ENCODE data around the gene TNIP3.

The TNIP3 gene

DNA sequence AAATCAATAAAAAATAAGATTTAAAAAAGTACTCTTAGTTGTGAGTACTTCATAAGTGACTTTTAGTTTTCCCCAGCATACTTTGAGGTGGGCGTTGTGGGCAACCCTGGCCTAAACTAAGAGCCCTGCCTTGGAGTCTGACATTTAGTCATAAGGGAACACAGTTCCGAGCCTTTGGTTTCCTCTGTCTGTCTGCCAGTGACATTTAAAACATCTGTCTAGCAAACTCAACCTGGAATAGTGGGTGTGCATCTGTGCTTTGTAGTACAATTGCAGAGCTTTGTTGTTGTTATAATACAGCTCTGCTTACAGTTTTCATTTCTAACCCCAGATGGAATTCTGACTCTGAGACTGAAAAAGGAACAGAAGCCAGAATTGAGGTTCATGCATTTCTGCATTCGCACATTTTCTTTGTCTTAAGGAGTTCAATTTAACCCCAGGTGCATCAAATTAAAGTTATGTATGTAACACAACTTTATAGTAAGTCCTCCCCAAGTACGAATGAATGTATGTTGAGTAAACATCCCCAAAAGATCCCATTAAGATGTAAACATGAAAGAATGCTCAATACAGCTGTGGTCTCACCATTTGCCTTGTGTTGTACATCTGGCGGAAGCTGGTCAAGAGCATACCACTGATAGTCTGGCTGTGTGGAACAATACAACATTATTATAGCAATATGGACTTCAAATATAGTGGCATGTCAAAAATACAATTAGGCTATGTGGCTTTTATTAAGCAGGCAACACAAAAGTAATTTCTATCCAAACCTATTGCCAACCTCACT is 25.9 kb downstream of the TNIP3 start:
- peak; percentile 42 for DNase-seq

DNA sequence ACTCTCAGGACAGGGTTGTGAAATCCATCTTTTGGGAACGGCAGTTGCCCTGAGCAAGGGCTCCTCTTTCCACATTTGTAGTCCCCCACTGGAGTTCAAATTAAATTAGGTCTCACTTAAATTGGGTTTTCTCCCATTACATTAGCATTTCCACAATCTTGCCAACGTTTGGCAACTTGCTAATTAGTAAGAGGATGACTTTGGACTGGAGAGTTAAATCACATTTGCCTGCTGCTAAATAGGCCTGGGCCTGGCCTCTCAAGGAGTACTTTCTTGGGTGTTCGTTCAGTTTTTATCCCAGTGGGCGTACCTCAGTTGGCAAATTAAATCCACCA is 33.8 kb downstream of the TNIP3 start:
- DNase-seq: no peak

DNA sequence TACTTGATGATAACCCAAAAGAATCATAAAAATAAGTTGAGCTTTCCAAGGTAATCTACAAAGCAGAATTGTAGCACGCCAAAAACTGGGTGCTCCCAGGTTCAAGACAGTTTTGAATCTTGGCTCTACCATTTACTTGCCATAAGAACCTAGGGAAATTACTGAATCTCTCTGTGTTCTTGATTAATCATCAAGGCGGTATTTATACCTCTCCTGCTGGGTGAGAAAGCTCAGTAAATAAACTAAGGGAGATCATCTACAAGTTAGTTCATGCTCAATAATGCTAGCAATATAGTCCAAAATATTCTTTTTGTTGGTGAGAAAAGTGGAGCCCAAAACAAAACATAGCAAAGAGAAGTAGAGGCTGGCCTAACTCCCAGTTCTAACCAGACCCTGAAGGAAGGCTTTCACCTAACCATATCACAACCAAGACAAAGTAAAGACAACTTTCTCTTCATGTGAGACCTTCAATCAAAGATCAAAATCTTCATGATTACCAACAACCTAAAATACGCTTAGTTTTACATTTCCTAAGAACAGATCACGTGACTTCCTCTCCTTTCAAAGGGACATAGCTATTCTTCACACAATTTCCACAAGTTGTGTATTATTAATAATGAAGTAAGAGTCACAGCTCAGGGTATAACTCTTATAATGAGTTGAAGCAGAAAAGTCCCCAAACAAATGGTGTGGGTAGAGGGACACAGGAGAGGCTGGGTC is 34.4 kb downstream of the TNIP3 start:
- DNase-seq: no peak

- DNase-seq: no peak
Observed at GRCh38 chr4:121127100-121127499, 37.0 kb downstream of the TNIP3 start.

GRCh38 chr4:121126449-121127006 is 37.6 kb downstream of the TNIP3 start:
- peak; percentile 38 for DNase-seq

GRCh38 chr4:121125498-121125885 is 38.6 kb downstream of the TNIP3 start:
- DNase-seq: no peak

DNA sequence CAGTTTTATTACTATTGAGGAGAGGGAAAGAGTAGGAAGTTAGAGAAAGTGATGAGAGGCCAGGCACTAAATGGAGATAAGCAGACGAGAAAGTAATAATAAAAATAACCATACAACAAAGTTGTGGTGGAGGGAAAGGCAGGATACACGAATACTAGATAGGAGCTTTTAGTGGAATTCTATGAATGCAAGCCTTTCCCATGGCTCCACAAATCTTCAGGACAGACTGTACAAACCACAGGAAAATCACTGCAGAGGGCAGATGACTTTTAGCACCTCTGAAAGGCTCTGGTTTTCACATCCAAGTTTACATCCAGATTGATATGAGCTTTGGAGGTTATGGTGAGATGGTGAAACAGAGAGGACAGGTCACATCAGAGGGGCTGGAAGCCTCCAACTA is 41.5 kb downstream of the TNIP3 start:
- DNase-seq: no peak

DNA sequence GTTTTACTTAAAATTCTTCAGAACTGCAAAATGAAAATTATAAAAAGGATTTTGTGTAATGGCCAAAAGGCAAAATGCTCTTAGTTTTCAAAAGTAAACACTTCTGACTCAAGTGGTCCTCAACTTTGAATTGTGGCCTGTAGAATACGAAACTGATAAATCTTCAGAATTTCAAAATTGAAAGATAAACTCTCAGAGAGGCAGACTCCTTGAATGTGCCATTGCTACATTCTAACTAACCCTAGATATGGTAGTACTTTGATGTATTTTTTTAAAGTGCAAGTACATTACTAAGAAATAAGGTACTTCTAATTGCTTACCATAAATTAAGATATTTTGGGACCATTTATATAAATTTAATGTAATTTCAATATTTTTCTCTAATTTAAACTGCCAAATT is 44.4 kb downstream of the TNIP3 start:
- DNase-seq: no peak

DNA sequence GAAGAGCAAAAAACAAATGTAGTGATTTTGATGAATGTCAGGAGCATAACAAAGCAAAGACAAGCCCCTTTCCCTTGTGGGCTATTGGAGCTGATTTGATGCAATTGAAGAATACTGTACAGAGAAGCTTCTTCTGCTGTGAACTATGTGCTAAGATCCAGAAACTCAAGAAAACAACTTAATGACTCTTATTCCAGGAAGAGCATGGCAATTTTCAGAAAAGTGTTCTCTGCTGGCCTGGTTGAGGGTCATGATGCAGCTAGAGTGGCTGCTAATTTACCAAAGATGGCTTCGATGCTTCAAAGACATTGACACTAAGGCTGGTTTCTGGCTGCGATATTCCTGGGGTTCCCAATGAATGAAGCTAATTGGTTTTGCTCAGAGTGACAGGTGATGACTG is 45.8 kb downstream of the TNIP3 start:
- no peak for DNase-seq

DNA sequence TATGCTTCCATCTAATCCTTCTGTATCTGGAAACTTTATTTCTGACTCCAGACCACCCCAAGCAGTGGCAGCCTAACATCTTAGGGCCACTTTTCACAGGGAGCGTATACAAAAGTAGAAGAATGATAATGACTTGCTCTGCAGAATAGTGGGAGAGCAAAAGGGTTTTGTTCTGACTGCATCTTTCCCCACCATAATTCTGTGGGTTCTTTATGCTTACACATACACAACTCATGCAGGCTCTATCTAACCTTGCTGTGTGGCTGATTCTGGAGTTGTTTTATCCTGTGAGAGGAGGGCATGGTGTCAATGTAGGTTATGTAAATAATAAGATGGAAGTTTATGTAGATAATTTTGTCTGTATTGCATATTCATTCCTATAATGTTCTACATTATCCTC is 49.4 kb downstream of the TNIP3 start:
- no peak for DNase-seq

DNA sequence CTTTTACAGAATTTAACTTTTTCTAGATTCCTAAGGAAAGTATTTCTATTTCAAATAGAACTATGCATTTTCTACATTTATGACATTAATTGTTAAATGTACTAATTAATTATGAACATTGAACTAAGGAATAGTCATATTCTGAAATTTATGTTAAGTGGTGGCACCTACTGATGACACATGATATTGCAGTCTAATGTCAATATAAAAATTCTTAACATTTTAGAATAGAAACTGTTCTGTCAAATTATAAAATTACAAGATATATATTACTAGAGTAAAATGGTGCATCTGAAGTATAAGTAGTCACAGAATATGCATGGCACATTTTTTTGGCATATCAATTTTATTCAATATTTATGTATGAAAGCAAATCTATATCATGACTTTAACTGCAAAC is 51.6 kb downstream of the TNIP3 start:
- no peak for DNase-seq

DNA sequence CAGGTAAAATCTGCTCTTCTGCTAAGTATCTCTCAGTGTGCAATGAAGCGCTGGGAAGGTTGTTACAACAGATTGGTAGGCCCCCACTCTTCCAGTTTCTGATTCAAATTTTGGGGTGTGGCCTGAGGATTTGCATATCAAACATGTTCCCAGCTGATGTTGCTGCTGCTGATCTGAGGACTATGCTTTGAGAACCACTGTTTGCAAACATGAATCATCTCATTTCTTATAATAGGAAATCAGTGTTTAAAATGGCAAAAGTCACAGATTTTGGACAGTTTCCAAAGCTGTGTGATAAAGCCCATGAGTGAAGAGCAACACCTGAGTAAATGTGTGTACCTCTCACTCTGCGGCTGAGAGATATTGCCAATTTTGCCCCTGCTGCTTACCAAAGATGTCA is 55.6 kb downstream of the TNIP3 start:
- DNase-seq: no peak

DNA sequence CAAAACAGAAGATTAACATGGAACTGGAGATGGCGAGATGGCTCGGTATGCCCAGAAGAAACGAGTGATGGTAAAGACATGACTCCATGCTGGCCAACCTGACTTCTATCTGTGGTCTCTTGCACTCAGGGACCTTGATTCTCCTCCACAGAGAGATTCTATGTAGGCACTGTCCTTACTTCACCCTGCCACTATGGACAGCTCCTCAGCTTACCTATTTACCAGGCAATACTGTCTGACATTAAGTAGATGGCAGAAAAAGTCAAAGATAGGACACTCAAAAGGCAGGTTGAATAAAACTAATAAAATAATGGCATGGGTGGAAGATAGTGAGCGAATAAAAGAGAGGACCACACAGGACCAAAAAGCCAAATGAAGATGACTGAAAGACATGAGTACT is 56.6 kb downstream of the TNIP3 start:
- DNase-seq: no peak

DNA sequence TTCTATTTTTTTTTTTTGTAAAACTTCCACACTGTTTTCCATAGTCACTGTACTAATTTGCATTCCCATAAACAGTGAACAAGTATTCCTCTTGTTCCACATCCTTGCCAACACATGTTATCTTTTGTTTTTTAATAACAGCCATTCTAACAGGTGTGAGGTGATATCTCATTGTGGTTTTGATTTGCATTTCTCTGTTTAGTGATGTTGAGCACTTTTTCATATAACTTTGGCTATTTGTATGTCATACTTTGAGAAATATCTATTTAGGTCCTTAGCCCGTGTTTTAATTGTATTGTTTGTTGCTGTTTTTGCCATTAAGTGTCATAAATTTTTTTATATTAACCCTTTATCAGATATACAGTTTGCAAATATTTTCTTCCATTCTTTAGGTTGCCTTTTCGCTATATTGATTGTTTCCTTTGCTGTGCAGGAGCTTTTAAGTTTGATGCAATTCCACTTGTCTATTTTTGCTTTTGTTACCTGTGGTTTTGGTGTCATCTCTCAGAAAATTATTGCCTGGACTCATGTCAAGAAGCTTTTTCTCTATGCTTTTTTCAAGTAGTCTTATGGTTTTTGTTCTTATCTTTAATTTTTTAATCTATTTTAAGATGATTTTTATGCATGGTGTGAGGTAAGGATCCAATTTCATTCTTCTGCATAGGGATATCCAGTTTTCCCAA is 63.9 kb downstream of the TNIP3 start:
- no peak for DNase-seq

DNA sequence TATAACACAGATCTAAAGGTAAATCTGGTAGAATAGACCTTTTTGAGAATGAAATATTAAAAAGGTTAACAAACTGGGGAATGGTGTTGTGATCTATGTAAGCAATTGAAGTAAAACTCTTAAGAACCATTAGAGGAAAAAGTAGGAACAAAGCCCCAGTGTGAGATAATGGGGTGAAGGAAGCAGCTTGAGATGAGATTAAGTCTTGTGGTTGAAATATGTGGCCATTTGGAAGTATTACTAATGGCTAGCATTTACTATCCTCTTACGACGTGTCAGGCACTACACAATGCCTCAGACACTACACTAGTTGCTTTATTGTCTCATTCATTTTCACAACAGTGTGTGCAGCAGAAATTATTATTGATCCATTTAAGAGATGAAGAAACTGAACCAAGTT is 65.9 kb downstream of the TNIP3 start:
- no peak for DNase-seq

DNA sequence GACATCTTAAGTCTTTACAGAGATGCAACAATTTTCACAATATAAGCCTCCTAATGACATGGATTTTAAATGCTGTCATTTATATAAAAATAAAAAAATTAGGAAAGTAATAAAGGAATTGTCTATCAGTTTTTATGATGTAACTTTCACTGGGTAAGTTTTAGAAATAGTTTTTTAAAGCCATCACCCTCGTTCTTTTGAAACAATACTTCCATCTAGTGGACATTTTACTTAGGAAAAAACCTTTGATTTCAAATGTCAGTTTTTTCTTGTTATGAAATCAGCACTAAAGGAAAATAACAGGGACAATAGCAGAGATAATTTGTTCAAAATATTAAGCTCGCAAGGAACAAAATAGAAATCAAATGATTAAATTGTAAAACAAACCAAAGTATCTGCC is 67.5 kb downstream of the TNIP3 start:
- DNase-seq: peak; percentile 54

GRCh38 chr4:121096191-121096590 is 67.9 kb downstream of the TNIP3 start:
- DNase-seq: peak; percentile 19

DNA sequence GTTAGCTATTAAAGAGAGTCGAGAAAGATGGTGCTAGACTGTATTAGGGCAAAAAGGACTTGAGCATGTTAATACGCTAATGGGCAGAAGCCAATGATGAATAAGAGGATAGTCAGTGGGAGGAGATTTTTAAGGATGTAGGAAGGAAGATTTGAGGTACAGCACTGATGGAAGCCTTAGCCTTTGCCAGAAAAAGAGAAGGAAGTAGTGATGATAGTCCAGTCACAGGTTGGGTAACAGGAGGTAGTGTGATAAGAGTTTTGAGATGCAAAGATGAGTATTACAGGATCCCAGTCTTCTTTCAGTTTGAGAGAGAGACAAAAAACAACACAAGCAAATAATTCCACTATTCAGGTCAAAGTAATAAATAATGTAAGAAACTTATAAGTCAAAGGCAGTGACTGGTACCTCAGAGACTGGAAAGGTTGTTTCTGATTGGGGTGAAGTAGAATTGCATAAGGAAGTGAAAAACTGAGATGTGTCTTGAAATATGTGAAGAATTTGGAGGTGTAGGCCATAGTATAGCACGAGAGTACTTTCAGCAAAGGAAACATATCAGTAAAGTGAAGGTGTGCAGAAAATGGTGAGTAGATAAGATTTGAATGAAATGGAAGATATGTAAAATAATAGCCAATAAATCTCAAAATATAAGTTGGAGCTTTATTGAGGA is 69.7 kb downstream of the TNIP3 start:
- no peak for DNase-seq

DNA sequence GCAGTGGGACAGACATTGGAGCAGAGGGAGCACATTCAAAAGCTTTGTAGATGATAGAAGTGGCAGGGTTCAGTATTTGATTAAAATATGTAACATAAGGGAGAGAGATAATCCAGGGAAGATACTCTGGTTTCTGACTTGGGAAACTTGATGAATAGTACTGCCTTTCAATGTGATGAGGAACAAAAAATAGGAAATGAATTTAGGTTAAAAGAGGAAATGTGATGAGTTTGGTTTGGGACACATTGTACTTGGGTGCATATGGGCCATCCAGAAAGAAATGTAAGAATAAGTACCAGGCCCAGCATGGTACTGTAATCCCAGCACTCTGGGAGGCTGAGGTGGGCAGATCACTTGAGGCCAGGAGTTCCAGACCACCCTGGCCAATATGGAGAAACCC is 70.9 kb downstream of the TNIP3 start:
- no peak for DNase-seq

DNA sequence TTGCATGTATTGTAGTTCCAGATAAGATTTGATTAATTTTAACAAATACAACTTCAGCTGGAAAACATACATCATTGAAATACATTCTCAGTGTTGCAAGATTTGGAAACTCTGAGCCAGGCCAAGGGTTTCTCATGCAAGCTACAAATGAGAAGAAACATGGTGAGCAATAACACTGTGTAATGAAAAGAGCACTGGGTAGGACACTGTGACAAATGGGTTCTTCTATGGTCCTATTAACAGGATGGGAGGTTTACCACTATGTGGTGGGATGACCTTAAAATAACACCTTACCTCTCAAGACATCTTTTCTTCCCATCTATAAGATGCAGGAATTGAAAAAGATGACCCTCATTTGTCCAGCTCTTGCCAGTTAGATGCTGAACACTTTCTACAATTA is 72.2 kb downstream of the TNIP3 start:
- DNase-seq: no peak

DNA sequence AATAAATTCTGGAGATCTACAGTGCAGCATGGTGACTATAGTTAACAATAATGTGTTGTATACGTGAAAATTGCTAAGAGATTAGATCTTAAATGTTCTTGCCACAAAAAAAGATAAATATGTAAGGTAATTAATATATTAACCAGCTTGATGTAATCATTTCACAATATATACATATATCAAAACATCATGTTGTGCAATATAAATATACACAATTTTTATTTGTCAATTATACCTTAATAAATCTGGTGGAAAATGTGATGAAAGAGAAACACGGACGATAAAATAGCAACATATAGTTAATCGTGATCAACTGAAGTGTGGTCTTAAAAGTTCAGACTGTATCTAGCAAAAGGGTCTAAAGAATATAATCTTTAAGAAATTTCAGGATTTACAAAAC is 75.3 kb downstream of the TNIP3 start:
- no peak for DNase-seq

All from fibroblast of upper back skin (primary cell).